HepG2 (cell line): ENCODE results near the gene SESN2. TPM values are rescaled to one million over a fixed set of nuclear protein-coding genes. Genes with fewer than 3 reads are reported as not detected.

Experiments used
- BORCS8-MEF2B ChIP-seq: sonication (generic); formaldehyde crosslinking; IDR thresholded peaks from 2 replicates; pipeline ENCODE4 v1.8.0; 2022; ENCODE audit warnings: mild to moderate bottlenecking, missing genetic modification reagents
- BRD4 ChIP-seq: sonication (generic); formaldehyde crosslinking; IDR thresholded peaks from 2 replicates; pipeline ENCODE4 v1.4.0; 2020; ENCODE audit warnings: missing genetic modification reagents
- KDM6A ChIP-seq: IDR thresholded peaks from 2 replicates; pipeline ENCODE4 v1.6.1; 2016; ENCODE audit warnings: low read depth
- RXRA ChIP-seq: sonication (generic); formaldehyde crosslinking; IDR thresholded peaks from 2 replicates; pipeline ENCODE4 v1.5.1; 2020; ENCODE audit warnings: missing genetic modification reagents
- SMYD3 ChIP-seq: sonication (generic); formaldehyde crosslinking; IDR thresholded peaks from 2 replicates; pipeline ENCODE4 v1.8.1; 2023; ENCODE audit warnings: mild to moderate bottlenecking, missing genetic modification reagents
- XRCC5 ChIP-seq: fragments of 200-400 bp; formaldehyde crosslinking; optimal IDR thresholded peaks from 2 replicates; pipeline ENCODE3; 2017; ENCODE audit warnings: mild to moderate bottlenecking, low read length
- YEATS2 ChIP-seq: sonication (generic); formaldehyde crosslinking; IDR thresholded peaks from 2 replicates; pipeline ENCODE4 v1.4.0; 2020; ENCODE audit warnings: missing genetic modification reagents, borderline replicate concordance
- ZBTB7B ChIP-seq: sonication (generic); formaldehyde crosslinking; IDR thresholded peaks from 2 replicates; pipeline ENCODE4 v1.4.0; 2020; ENCODE audit warnings: missing genetic modification reagents
- ZFP37 ChIP-seq: sonication (generic); formaldehyde crosslinking; IDR thresholded peaks from 2 replicates; pipeline ENCODE4 v1.4.0; 2020; ENCODE audit warnings: missing genetic modification reagents, borderline replicate concordance
- ZFP62 ChIP-seq: sonication (generic); formaldehyde crosslinking; IDR thresholded peaks from 2 replicates; pipeline ENCODE4 v1.4.0; 2020; ENCODE audit warnings: missing genetic modification reagents
- ZNF431 ChIP-seq: sonication (generic); formaldehyde crosslinking; IDR thresholded peaks from 2 replicates; pipeline ENCODE4 v1.9.0; 2022; ENCODE audit warnings: missing genetic modification reagents, low read depth, mild to moderate bottlenecking, borderline replicate concordance
- ZNF761 ChIP-seq: sonication (generic); formaldehyde crosslinking; conservative IDR thresholded peaks from 2 replicates; pipeline ENCODE4 v1.4.0; 2020; ENCODE audit warnings: mild to moderate bottlenecking, missing genetic modification reagents
- ZSCAN20 ChIP-seq: sonication (generic); formaldehyde crosslinking; IDR thresholded peaks from 2 replicates; pipeline ENCODE4 v1.4.0; 2020; ENCODE audit warnings: missing genetic modification reagents, mild to moderate bottlenecking, borderline replicate concordance
- polyA plus RNA-seq, 8 experiments: library from polyadenylated mRNA; depleted of rRNA in 3 of 8; stranded (reverse) in 7 of 8; unstranded in 1 of 8; fragments of >200 nt; fragmentation: Illumina TruSeq in 4 of 8; extraction: Trizol in 4 of 8; gene quantifications; 2 replicates each; pipeline versions ENCODE4 v1.2.1 to v1.2.3, GENCODE V29; 2011 to 2016; ENCODE audit warnings: low read depth in 4 of 8, missing spikeins in 1 of 8, mixed read lengths in 1 of 8; ENCODE audit not compliant: insufficient read depth in 1 of 8
- total RNA-seq, 5 experiments: library from RNA; depleted of rRNA; stranded (reverse); fragments of >200 nt; fragmentation: Illumina TruSeq; extraction: Trizol; gene quantifications; 2 replicates each; pipeline ENCODE4 v1.2.3, GENCODE V29; 2016; ENCODE audit warnings: low read depth in 1 of 5
- TF ChIP-seq, protein P1 (sequence below): sonication (generic); formaldehyde crosslinking; IDR thresholded peaks from 2 replicates; pipeline ENCODE4 v1.4.0; 2020; ENCODE audit warnings: low read depth, missing genetic modification reagents
- TF ChIP-seq, protein P2 (sequence below): IDR thresholded peaks from 2 replicates; pipeline ENCODE4 v1.6.1; 2012; ENCODE audit warnings: low read length, improper control_type of control experiment
- TF ChIP-seq, protein P3 (sequence below): sonication (generic); formaldehyde crosslinking; IDR thresholded peaks from 2 replicates; pipeline ENCODE4 v1.5.1; 2020; ENCODE audit warnings: mild to moderate bottlenecking, missing genetic modification reagents, moderate library complexity
- TF ChIP-seq, protein P4 (sequence below): sonication (generic); formaldehyde crosslinking; IDR thresholded peaks from 2 replicates; pipeline ENCODE4 v1.4.0; 2020; ENCODE audit warnings: missing genetic modification reagents
- TF ChIP-seq, protein P5 (sequence below): IDR thresholded peaks from 2 replicates; pipeline ENCODE4 v1.6.1; 2018; ENCODE audit warnings: missing genetic modification reagents

The SESN2 gene
- total and polyA plus RNA-seq, 2 of the 13 experiments (the other 11 are each of a cell fraction or from before 2014, with no cell fraction given), result 13.2 to 19.1 TPM

DNA sequence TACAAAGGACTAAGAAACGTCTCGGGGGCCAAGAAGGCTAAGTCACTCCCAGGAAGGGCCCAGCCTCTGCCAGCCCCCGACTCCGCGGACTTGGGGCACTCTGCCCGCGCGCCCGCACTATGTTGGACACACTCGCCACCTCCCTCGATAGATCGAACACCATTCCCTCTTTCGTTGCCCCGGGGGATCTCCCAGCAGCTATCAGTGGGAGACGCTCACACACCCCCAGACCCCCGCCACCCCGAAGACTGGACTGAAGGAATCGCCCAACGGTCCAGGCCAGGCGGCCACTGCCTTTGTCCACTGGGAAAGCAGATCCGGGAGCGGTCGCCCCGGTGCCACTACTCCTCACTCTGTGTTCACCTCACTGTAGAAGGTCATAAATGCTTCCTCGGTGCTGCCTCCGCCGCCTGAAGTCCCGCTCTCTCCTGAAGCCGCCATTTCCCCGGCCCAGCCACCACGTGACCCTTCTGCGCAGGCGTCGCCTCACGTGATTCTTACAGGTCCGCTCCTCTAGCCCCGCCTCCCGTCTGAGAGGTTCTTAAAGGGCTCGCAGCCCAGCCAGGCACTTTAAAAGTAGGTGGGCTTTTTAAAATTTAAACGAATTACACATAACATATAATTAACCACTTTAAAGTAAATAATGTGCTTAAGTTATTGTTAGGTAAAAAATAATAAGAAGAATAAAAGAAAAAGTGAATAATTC, 26.6 kb upstream of the SESN2 start, which contains the start of gene DNAJC8 (continued):
- TF ChIP-seq, protein P1, sequence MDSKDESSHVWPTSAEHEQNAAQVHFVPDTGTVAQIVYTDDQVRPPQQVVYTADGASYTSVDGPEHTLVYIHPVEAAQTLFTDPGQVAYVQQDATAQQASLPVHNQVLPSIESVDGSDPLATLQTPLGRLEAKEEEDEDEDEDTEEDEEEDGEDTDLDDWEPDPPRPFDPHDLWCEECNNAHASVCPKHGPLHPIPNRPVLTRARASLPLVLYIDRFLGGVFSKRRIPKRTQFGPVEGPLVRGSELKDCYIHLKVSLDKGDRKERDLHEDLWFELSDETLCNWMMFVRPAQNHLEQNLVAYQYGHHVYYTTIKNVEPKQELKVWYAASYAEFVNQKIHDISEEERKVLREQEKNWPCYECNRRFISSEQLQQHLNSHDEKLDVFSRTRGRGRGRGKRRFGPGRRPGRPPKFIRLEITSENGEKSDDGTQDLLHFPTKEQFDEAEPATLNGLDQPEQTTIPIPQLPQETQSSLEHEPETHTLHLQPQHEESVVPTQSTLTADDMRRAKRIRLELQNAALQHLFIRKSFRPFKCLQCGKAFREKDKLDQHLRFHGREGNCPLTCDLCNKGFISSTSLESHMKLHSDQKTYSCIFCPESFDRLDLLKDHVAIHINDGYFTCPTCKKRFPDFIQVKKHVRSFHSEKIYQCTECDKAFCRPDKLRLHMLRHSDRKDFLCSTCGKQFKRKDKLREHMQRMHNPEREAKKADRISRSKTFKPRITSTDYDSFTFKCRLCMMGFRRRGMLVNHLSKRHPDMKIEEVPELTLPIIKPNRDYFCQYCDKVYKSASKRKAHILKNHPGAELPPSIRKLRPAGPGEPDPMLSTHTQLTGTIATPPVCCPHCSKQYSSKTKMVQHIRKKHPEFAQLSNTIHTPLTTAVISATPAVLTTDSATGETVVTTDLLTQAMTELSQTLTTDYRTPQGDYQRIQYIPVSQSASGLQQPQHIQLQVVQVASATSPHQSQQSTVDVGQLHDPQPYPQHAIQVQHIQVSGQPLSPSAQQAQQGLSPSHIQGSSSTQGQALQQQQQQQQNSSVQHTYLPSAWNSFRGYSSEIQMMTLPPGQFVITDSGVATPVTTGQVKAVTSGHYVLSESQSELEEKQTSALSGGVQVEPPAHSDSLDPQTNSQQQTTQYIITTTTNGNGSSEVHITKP (CRISPR knock-in tag), result no peak
- TF ChIP-seq ZNF761 (CRISPR knock-in tag) (no peak), RXRA (CRISPR knock-in tag) (no peak; the same call in 1 of the 2 replicates), ZFP37 (CRISPR knock-in tag) (no peak), ZNF431 (no peak), SMYD3 (CRISPR knock-in tag) (no peak), YEATS2 (CRISPR knock-in tag) (no peak), BRD4 (CRISPR knock-in tag) (no peak), KDM6A (CRISPR knock-in tag) (no peak), ZBTB7B (CRISPR knock-in tag) (no peak), ZSCAN20 (no peak), ZFP62 (no peak), BORCS8-MEF2B (peak; percentile 57; the same call in 1 of the 2 replicates), XRCC5 (no peak)
- TF ChIP-seq, protein P2, sequence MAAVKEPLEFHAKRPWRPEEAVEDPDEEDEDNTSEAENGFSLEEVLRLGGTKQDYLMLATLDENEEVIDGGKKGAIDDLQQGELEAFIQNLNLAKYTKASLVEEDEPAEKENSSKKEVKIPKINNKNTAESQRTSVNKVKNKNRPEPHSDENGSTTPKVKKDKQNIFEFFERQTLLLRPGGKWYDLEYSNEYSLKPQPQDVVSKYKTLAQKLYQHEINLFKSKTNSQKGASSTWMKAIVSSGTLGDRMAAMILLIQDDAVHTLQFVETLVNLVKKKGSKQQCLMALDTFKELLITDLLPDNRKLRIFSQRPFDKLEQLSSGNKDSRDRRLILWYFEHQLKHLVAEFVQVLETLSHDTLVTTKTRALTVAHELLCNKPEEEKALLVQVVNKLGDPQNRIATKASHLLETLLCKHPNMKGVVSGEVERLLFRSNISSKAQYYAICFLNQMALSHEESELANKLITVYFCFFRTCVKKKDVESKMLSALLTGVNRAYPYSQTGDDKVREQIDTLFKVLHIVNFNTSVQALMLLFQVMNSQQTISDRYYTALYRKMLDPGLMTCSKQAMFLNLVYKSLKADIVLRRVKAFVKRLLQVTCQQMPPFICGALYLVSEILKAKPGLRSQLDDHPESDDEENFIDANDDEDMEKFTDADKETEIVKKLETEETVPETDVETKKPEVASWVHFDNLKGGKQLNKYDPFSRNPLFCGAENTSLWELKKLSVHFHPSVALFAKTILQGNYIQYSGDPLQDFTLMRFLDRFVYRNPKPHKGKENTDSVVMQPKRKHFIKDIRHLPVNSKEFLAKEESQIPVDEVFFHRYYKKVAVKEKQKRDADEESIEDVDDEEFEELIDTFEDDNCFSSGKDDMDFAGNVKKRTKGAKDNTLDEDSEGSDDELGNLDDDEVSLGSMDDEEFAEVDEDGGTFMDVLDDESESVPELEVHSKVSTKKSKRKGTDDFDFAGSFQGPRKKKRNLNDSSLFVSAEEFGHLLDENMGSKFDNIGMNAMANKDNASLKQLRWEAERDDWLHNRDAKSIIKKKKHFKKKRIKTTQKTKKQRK, result no peak
- TF ChIP-seq, protein P3, sequence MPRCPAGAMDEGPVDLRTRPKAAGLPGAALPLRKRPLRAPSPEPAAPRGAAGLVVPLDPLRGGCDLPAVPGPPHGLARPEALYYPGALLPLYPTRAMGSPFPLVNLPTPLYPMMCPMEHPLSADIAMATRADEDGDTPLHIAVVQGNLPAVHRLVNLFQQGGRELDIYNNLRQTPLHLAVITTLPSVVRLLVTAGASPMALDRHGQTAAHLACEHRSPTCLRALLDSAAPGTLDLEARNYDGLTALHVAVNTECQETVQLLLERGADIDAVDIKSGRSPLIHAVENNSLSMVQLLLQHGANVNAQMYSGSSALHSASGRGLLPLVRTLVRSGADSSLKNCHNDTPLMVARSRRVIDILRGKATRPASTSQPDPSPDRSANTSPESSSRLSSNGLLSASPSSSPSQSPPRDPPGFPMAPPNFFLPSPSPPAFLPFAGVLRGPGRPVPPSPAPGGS (CRISPR knock-in tag), result peak; percentile 67; the same call in 1 of the 2 replicates
- TF ChIP-seq, protein P4, sequence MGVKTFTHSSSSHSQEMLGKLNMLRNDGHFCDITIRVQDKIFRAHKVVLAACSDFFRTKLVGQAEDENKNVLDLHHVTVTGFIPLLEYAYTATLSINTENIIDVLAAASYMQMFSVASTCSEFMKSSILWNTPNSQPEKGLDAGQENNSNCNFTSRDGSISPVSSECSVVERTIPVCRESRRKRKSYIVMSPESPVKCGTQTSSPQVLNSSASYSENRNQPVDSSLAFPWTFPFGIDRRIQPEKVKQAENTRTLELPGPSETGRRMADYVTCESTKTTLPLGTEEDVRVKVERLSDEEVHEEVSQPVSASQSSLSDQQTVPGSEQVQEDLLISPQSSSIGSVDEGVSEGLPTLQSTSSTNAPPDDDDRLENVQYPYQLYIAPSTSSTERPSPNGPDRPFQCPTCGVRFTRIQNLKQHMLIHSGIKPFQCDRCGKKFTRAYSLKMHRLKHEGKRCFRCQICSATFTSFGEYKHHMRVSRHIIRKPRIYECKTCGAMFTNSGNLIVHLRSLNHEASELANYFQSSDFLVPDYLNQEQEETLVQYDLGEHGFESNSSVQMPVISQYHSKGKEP (CRISPR knock-in tag), result no peak
- TF ChIP-seq, protein P5, sequence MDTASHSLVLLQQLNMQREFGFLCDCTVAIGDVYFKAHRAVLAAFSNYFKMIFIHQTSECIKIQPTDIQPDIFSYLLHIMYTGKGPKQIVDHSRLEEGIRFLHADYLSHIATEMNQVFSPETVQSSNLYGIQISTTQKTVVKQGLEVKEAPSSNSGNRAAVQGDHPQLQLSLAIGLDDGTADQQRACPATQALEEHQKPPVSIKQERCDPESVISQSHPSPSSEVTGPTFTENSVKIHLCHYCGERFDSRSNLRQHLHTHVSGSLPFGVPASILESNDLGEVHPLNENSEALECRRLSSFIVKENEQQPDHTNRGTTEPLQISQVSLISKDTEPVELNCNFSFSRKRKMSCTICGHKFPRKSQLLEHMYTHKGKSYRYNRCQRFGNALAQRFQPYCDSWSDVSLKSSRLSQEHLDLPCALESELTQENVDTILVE, result 0 out of 2 replicates have a peak, but pooled peaks have one; percentile 27
